Endothelial cell (in vitro differentiated cells): ENCODE measurements around the gene MCUR1. TPM values are rescaled to one million over a fixed set of nuclear protein-coding genes. Genes with fewer than 3 reads are reported as not detected.

Experiments
- DNase-seq: peaks from one replicate; pipeline ENCODE4 v3.0.0; 2021; ENCODE audit warnings: low spot score
- H3K27ac Mint-ChIP-seq: one replicate; pipeline ENCODE4 v1.8.0; 2021; ENCODE audit warnings: mixed read lengths, inconsistent platforms; ENCODE audit not compliant: unreplicated experiment
- H3K27me3 Mint-ChIP-seq: one replicate; pipeline ENCODE4 v1.8.0; 2021; ENCODE audit warnings: mild to moderate bottlenecking, moderate library complexity, mixed read lengths, inconsistent platforms; ENCODE audit not compliant: unreplicated experiment
- H3K36me3 Mint-ChIP-seq: one replicate; pipeline ENCODE4 v1.8.0; 2021; ENCODE audit warnings: mild to moderate bottlenecking, low read depth, mixed read lengths, inconsistent platforms; ENCODE audit not compliant: unreplicated experiment
- H3K4me1 Mint-ChIP-seq: one replicate; pipeline ENCODE4 v1.8.0; 2021; ENCODE audit warnings: mild to moderate bottlenecking, mixed read lengths, inconsistent platforms; ENCODE audit not compliant: unreplicated experiment
- H3K4me3 Mint-ChIP-seq: one replicate; pipeline ENCODE4 v1.8.0; 2021; ENCODE audit warnings: mild to moderate bottlenecking, mixed read lengths, inconsistent platforms; ENCODE audit not compliant: unreplicated experiment
- H3K9me3 Mint-ChIP-seq: one replicate; pipeline ENCODE4 v1.8.0; 2021; ENCODE audit warnings: mixed read lengths, inconsistent platforms; ENCODE audit not compliant: unreplicated experiment
- CTCF ChIP-seq: fragments of 200-600 bp; sonication (generic); IDR thresholded peaks from one replicate; pipeline ENCODE4 v1.5.0; 2021; ENCODE audit warnings: antibody characterized with exemption; ENCODE audit not compliant: unreplicated experiment
- total RNA-seq: library from RNA; stranded (reverse); fragmentation: NEBNext Ultra II Directional; extraction: Animal tissue kit (Norgen Biotek cat#: 25700); gene quantifications from one replicate; pipeline ENCODE4 v1.2.1, GENCODE V29; 2021; ENCODE audit not compliant: unreplicated experiment

Gene MCUR1
- total RNA-seq, 1 donor from 2014 or later = 39.7 TPM

- DNase-seq = no peak
- TF ChIP-seq CTCF = no peak
- H3K36me3 Mint-ChIP-seq = peaks cover 4% of the 10 kb centered on the region
- no peaks in the 10 kb centered on the region for H3K9me3 Mint-ChIP-seq
- no peaks in the 10 kb centered on the region for H3K4me1 Mint-ChIP-seq
- H3K27me3 Mint-ChIP-seq = peaks cover 4% of the 10 kb centered on the region
- no peak overlapping the region for H3K27ac Mint-ChIP-seq
- no peak overlapping the region for H3K4me3 Mint-ChIP-seq
Observed at GRCh38 chr6:13743736-13744127, 70.6 kb downstream of the MCUR1 start.

- no peak for TF ChIP-seq CTCF
- Mint-ChIP-seq H3K4me3 (no peak overlapping the region), H3K9me3 (no peaks in the 10 kb centered on the region), H3K36me3 (peaks cover 4% of the 10 kb centered on the region), H3K27ac (no peak overlapping the region), H3K4me1 (no peaks in the 10 kb centered on the region), H3K27me3 (peaks cover 4% of the 10 kb centered on the region)
- no peak for DNase-seq
Observed at GRCh38 chr6:13742961-13743735, 71.2 kb downstream of the MCUR1 start.

GRCh38 chr6:13741365-13741764, 73.0 kb downstream of the MCUR1 start:
- Mint-ChIP-seq H3K9me3 (no peaks in the 10 kb centered on the region), H3K27me3 (peaks cover 4% of the 10 kb centered on the region), H3K27ac (peak overlapping the region; percentile 27), H3K4me3 (no peak overlapping the region), H3K4me1 (no peaks in the 10 kb centered on the region), H3K36me3 (peaks cover 4% of the 10 kb centered on the region)
- no peak for TF ChIP-seq CTCF
- DNase-seq = no peak

Other genes with a start within 250 kb of the MCUR1 start
- 16.0 TPM for gene SIRT5, start 240.0 kb downstream of the MCUR1 start, total RNA-seq
- 43.5 TPM for gene NOL7, start 199.2 kb downstream of the MCUR1 start, total RNA-seq
- 64.7 TPM for gene RANBP9, start 102.7 kb downstream of the MCUR1 start, total RNA-seq
- 2.7 TPM for gene RNF182, start 110.4 kb upstream of the MCUR1 start, total RNA-seq